ENCODE data around the gene CACNA1H.
"Not testable (repeated sequence)": the region's sequence is repeated elsewhere in the genome, so short reads cannot be mapped to it uniquely, and the experiment has no call there.

Gene CACNA1H

DNA sequence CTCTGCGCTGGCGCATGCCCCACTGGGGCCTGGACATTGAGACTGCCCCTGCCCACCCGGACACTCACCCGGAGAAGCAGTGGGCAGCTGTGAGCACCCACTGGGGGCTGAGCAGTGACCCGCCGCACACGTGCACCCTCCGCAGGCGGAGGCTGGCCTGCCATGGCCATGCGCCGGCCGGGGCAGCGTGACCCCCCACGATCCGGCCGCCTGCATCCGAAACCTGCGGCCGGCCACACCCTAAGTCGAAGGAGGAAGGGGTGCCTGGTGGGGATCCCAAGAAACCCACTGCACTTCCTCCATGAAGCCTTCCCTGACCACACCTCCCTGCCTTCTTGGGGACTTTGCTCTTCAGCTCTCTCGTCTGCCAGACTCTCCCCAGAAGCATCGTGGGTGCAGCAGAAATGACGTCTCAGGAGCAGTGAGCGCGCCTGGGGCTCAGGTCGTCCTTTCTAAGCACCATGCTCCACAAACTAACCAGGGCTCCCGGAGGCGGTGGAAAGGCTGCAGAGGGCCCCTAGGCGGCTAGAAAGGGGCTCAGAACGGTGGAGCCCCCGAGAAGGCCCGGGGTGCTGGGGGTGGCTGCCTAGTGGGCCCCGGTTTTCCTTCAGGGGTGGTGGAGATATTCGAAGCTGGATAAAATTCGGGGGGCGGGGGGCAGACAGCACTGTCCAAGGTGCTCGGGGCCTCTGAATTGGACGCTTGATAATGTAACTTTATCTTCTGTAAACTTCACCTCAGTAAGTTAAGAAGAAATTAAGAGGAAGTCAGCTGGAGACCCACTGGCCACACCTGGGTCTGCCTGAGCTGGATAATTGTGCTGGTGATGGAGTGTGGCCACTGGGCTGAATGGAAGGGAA lies 70.7 kb downstream of the CACNA1H start:
- H3K4me3 ChIP-seq (ENCODE audit: extremely low read depth, insufficient read depth, low read length, poor library complexity, severe bottlenecking): no peak overlapping the region
- no peaks in the 10 kb centered on the region for H3K36me3 ChIP-seq (ENCODE audit: control insufficient read depth, insufficient read depth, low read length)
- no peak overlapping the region for H3K27ac ChIP-seq (ENCODE audit: low read depth, low read length, severe bottlenecking)
- H3K4me1 ChIP-seq (ENCODE audit: control insufficient read depth, insufficient read depth, low read length, poor library complexity, severe bottlenecking): no peaks in the 10 kb centered on the region
- H3K9me3 ChIP-seq (ENCODE audit: control insufficient read depth, low read length): no peaks in the 10 kb centered on the region
- WGBS, 2 experiments (ENCODE audit: insufficient coverage in 2 of 2): 94 to 96% methylated on average over 31 to 34 of the region's 38 CpGs

- H3K27ac ChIP-seq (ENCODE audit: low read depth, low read length, severe bottlenecking): no peak overlapping the region
- no peaks in the 10 kb centered on the region for H3K9me3 ChIP-seq (ENCODE audit: control insufficient read depth, low read length)
- H3K4me3 ChIP-seq (ENCODE audit: extremely low read depth, insufficient read depth, low read length, poor library complexity, severe bottlenecking): no peak overlapping the region
- 91% methylated on average over 4 to 6 of the region's 9 CpGs for WGBS, 2 experiments (ENCODE audit: insufficient coverage in 2 of 2)
- H3K4me1 ChIP-seq (ENCODE audit: control insufficient read depth, insufficient read depth, low read length, poor library complexity, severe bottlenecking): no peaks in the 10 kb centered on the region
- no peaks in the 10 kb centered on the region for H3K36me3 ChIP-seq (ENCODE audit: control insufficient read depth, insufficient read depth, low read length)
Observed at GRCh38 chr16:1224558-1224957, 71.7 kb downstream of the CACNA1H start.

- Histone ChIP-seq H3K4me3 (ENCODE audit: extremely low read depth, insufficient read depth, low read length, poor library complexity, severe bottlenecking) (no peak within 1 kb of the TSS), H3K36me3 (ENCODE audit: control insufficient read depth, insufficient read depth, low read length) (no peaks in the 10 kb centered on the region), H3K4me1 (ENCODE audit: control insufficient read depth, insufficient read depth, low read length, poor library complexity, severe bottlenecking) (no peaks in the 10 kb centered on the region), H3K27ac (ENCODE audit: low read depth, low read length, severe bottlenecking) (no peak within 1 kb of the TSS), H3K9me3 (ENCODE audit: control insufficient read depth, low read length) (no peaks in the 10 kb centered on the region)
- WGBS, 2 experiments (ENCODE audit: insufficient coverage in 2 of 2): 81 to 100% methylated on average over 3 to 7 of the region's 10 CpGs
Observed at GRCh38 chr16:1225051-1225451, 72.1 kb downstream of the CACNA1H start, which contains the start of gene TPSG1. Gene TPSG1 (minus strand): TSS chr16:1225268. CDS start chr16:1225252, 16 bp downstream.

DNA sequence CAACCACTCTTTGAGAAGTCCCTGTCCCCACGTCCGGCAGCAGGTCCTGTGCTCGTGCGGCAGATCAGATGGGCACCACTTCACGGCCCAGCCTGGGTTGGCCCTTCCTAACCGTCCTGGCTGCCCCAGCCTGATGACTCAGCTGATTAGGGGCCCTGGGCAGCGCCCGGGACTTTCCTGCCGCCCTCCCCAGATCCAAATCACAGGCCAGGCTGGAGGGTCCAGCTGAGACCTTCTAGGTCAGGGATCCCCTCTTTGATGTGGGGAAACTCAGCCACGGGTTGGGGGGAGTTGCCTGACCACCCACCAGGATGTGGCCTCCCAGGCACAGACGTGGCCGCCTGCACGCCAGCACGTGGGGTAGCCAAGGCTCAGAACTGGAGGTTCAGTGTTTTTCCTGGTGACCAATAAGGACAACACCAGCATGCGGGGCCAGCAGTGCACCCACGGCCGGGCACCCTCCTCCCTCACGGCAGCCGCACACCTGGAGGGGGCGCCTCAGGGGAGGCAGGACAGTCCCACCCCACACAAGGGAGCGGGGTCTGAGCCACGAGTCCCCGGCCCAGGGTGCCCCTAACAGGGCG lies 72.9 kb downstream of the CACNA1H start:
- H3K27ac ChIP-seq (ENCODE audit: low read depth, low read length, severe bottlenecking); H3K4me3 ChIP-seq (ENCODE audit: extremely low read depth, insufficient read depth, low read length, poor library complexity, severe bottlenecking); H3K36me3 ChIP-seq (ENCODE audit: control insufficient read depth, insufficient read depth, low read length); H3K9me3 ChIP-seq (ENCODE audit: control insufficient read depth, low read length); H3K4me1 ChIP-seq (ENCODE audit: control insufficient read depth, insufficient read depth, low read length, poor library complexity, severe bottlenecking): not testable (repeated sequence)
- 84 to 85% methylated on average over 10 to 19 of the region's 24 CpGs for WGBS, 2 experiments (ENCODE audit: insufficient coverage in 2 of 2)

DNA sequence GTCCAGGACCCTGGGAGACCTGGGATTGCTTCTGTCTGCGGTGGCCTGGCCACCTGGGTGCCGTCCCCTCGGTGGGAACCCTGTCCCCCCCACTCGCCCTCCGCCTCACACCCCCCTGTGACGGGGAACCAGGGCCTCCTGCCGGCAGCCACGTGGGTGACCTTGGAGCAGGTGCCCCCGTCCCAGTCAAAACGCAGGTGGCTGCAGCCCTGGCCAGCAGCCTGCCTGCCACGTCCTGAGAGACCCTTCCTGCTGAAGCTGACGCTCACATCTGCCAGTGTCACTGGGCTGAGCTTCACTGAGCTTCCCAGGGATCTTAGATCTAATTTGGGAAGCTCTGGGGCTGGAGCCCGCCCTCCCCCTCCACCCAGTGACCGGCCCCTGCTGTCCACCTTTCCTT lies 73.8 kb downstream of the CACNA1H start:
- WGBS, 2 experiments (ENCODE audit: insufficient coverage in 2 of 2): 66 to 71% methylated on average over 5 to 11 of the region's 14 CpGs

DNA sequence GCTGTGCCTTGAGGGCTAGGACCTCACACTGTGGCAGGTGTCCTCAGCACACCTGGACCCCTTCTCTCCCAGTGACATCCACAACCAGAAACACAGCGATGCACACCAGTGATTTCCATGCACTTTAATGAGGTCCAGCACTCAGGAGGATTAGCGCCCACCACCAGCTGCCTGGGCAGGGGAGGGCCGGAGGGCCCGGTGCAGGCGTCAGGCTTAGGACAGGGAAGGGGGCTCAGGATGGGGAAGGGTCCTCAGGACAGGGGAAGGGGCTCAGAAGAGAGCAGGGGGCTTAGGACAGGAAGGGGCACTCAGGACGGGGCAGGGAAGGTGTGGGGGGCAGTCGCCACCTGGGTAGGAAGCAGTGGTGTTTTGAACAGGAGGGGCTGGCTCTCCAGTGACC lies 75.3 kb downstream of the CACNA1H start:
- WGBS, 2 experiments (ENCODE audit: insufficient coverage in 2 of 2): 84 to 95% methylated on average over 3 to 4 of the region's 7 CpGs
- not testable (repeated sequence) for H3K4me1 ChIP-seq (ENCODE audit: control insufficient read depth, insufficient read depth, low read length, poor library complexity, severe bottlenecking); H3K9me3 ChIP-seq (ENCODE audit: control insufficient read depth, low read length); H3K27ac ChIP-seq (ENCODE audit: low read depth, low read length, severe bottlenecking); H3K36me3 ChIP-seq (ENCODE audit: control insufficient read depth, insufficient read depth, low read length); H3K4me3 ChIP-seq (ENCODE audit: extremely low read depth, insufficient read depth, low read length, poor library complexity, severe bottlenecking)

More for the DNA sequence above, 73.8 kb downstream of the CACNA1H start:
- H3K9me3 ChIP-seq (ENCODE audit: control insufficient read depth, low read length); H3K27ac ChIP-seq (ENCODE audit: low read depth, low read length, severe bottlenecking); H3K4me3 ChIP-seq (ENCODE audit: extremely low read depth, insufficient read depth, low read length, poor library complexity, severe bottlenecking); H3K4me1 ChIP-seq (ENCODE audit: control insufficient read depth, insufficient read depth, low read length, poor library complexity, severe bottlenecking); H3K36me3 ChIP-seq (ENCODE audit: control insufficient read depth, insufficient read depth, low read length): not testable (repeated sequence)

DNA sequence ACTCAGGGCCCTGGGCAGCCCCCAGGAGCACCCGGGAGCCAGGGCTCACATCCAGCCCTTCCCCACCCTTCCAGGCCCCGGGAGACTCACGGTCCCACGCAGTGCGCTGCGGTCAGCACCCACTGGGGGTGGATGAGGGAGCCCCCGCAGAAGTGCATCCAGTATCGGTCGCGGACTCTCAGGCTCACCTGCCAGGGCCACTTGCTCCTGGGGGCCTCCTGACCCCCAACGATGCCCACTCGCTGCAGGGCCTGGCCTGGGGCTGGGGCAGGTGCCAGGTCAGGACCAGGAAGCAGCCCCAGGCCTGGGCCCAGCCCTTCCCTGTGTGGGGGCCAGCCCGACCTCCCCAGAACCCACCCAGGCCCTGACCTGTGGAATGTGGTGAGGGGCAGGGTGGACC lies 76.6 kb downstream of the CACNA1H start:
- not testable (repeated sequence) for H3K36me3 ChIP-seq (ENCODE audit: control insufficient read depth, insufficient read depth, low read length); H3K9me3 ChIP-seq (ENCODE audit: control insufficient read depth, low read length); H3K4me1 ChIP-seq (ENCODE audit: control insufficient read depth, insufficient read depth, low read length, poor library complexity, severe bottlenecking); H3K4me3 ChIP-seq (ENCODE audit: extremely low read depth, insufficient read depth, low read length, poor library complexity, severe bottlenecking); H3K27ac ChIP-seq (ENCODE audit: low read depth, low read length, severe bottlenecking)
- WGBS, 2 experiments (ENCODE audit: insufficient coverage in 2 of 2): 77 to 84% methylated on average over 4 to 5 of the region's 13 CpGs

DNA sequence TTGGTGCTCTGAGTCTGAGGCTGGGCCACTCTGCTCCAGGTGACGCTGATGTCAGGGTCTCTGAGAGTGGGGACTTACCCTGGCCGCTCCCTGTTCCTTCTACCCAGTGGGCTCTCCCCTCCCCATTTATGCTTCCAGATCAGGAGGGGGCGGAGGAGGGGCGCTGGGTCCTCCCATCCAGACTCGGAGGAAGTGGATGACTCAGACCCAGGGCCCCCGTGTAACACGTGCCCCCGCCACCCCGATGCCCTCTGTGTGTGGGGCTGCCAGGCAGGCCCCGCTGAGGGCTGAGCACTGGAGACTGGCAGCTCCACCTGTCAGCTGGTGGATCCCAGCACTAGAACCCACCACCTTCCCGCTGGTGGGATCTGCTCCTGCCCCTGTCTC lies 77.2 kb downstream of the CACNA1H start, which contains the start of gene TPSB2:
TPSB2 (minus strand) TSS at position 101 of the 387 bp plus-strand sequence. CDS start 233 bp downstream, outside the sequence.
- H3K4me1 ChIP-seq (ENCODE audit: control insufficient read depth, insufficient read depth, low read length, poor library complexity, severe bottlenecking); H3K9me3 ChIP-seq (ENCODE audit: control insufficient read depth, low read length); H3K4me3 ChIP-seq (ENCODE audit: extremely low read depth, insufficient read depth, low read length, poor library complexity, severe bottlenecking); H3K27ac ChIP-seq (ENCODE audit: low read depth, low read length, severe bottlenecking); H3K36me3 ChIP-seq (ENCODE audit: control insufficient read depth, insufficient read depth, low read length): not testable (repeated sequence)
- 71% methylated on average over 1 of the region's 11 CpGs; no CpG with 5 or more reads in 1 of the 2 experiments for WGBS, 2 experiments (ENCODE audit: insufficient coverage in 2 of 2)

GRCh38 chr16:1230471-1231212 lies 77.7 kb downstream of the CACNA1H start:
- not testable (repeated sequence) for H3K36me3 ChIP-seq (ENCODE audit: control insufficient read depth, insufficient read depth, low read length); H3K27ac ChIP-seq (ENCODE audit: low read depth, low read length, severe bottlenecking); H3K4me3 ChIP-seq (ENCODE audit: extremely low read depth, insufficient read depth, low read length, poor library complexity, severe bottlenecking); H3K9me3 ChIP-seq (ENCODE audit: control insufficient read depth, low read length); H3K4me1 ChIP-seq (ENCODE audit: control insufficient read depth, insufficient read depth, low read length, poor library complexity, severe bottlenecking)
- 85 to 87% methylated on average over 8 to 11 of the region's 17 CpGs for WGBS, 2 experiments (ENCODE audit: insufficient coverage in 2 of 2)

- not testable (repeated sequence) for H3K9me3 ChIP-seq (ENCODE audit: control insufficient read depth, low read length); H3K27ac ChIP-seq (ENCODE audit: low read depth, low read length, severe bottlenecking); H3K4me1 ChIP-seq (ENCODE audit: control insufficient read depth, insufficient read depth, low read length, poor library complexity, severe bottlenecking); H3K36me3 ChIP-seq (ENCODE audit: control insufficient read depth, insufficient read depth, low read length); H3K4me3 ChIP-seq (ENCODE audit: extremely low read depth, insufficient read depth, low read length, poor library complexity, severe bottlenecking)
- WGBS, 2 experiments (ENCODE audit: insufficient coverage in 2 of 2): 87% methylated on average over 3 of the region's 7 CpGs; no CpG with 5 or more reads in 1 of the 2 experiments
Observed at GRCh38 chr16:1231301-1231700, 78.4 kb downstream of the CACNA1H start.

All from mesodermal cell (in vitro differentiated cells).